A673 (cell line): ENCODE measurements around the gene CAMSAP2.

Experiments used
- EZH2 ChIP-seq: fragments of 200-600 bp; sonication (generic); IDR thresholded peaks from 2 replicates; pipeline ENCODE4 v1.6.1; 2017; ENCODE audit warnings: borderline replicate concordance, low read depth, mild to moderate bottlenecking, mixed read lengths, antibody characterized with exemption, low read length; ENCODE audit not compliant: poor library complexity, severe bottlenecking
- TF ChIP-seq, protein P1 (sequence below): fragments of 300-800, 200-600 bp; sonication (generic); conservative IDR thresholded peaks from 2 replicates; pipeline ENCODE4 v1.5.1; 2017; ENCODE audit warnings: low read depth, mild to moderate bottlenecking, antibody characterized with exemption, low read length, moderate library complexity, mixed read lengths

DNA sequence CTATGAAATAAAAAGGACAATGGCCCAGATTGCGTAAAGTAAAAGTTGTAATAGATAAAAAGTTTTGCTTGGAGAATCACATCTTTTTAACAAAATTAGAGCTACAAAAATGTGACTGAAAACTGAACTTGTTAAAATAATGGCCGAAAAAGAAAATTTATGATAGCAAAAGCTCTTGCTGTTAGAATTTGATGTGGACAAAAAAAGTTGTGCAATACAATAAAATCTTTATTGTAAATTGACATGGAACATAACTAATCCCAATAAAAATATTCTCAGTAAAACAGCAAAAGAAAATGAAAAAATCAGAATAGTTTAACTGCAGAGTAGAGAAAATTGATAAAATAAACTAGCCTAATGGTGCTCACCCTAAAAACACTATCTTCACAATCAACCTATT, 11.4 kb upstream of the CAMSAP2 start:
- TF ChIP-seq EZH2: no peak
- TF ChIP-seq, protein P1, sequence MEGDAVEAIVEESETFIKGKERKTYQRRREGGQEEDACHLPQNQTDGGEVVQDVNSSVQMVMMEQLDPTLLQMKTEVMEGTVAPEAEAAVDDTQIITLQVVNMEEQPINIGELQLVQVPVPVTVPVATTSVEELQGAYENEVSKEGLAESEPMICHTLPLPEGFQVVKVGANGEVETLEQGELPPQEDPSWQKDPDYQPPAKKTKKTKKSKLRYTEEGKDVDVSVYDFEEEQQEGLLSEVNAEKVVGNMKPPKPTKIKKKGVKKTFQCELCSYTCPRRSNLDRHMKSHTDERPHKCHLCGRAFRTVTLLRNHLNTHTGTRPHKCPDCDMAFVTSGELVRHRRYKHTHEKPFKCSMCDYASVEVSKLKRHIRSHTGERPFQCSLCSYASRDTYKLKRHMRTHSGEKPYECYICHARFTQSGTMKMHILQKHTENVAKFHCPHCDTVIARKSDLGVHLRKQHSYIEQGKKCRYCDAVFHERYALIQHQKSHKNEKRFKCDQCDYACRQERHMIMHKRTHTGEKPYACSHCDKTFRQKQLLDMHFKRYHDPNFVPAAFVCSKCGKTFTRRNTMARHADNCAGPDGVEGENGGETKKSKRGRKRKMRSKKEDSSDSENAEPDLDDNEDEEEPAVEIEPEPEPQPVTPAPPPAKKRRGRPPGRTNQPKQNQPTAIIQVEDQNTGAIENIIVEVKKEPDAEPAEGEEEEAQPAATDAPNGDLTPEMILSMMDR: no peak
